Muscle layer of duodenum (tissue), 2 donors: ENCODE results near the gene TNFRSF19.
"Not testable (repeated sequence)": the region's sequence is repeated elsewhere in the genome, so short reads cannot be mapped to it uniquely, and the experiment has no call there.

Source experiments
- H3K27ac ChIP-seq: one replicate; pipeline ENCODE4 v1.7.0; 2013; ENCODE audit warnings: mild to moderate bottlenecking, low read length
- H3K27me3 ChIP-seq: one replicate; pipeline ENCODE4 v1.7.0; 2013; ENCODE audit warnings: low read depth, mild to moderate bottlenecking, control low read depth, low read length
- H3K36me3 ChIP-seq, 2 donors: one replicate each; pipeline ENCODE4 v1.7.0; 2013; ENCODE audit warnings: low read length in 2 of 2, control low read depth in 1 of 2, mild to moderate bottlenecking in 1 of 2; ENCODE audit not compliant: insufficient read depth in 2 of 2, control insufficient read depth in 1 of 2
- H3K4me1 ChIP-seq, 2 donors: one replicate each; pipeline ENCODE4 v1.7.0; 2013; ENCODE audit warnings: low read length in 2 of 2, mild to moderate bottlenecking in 2 of 2, control low read depth in 1 of 2, moderate library complexity in 1 of 2; ENCODE audit not compliant: insufficient read depth in 2 of 2, control insufficient read depth in 1 of 2
- H3K4me3 ChIP-seq, 2 donors: one replicate each; pipeline ENCODE4 v1.7.0; 2013; ENCODE audit warnings: low read length in 2 of 2, low read depth in 1 of 2, mild to moderate bottlenecking in 1 of 2
- H3K9me3 ChIP-seq, 2 donors: one replicate each; pipeline ENCODE4 v1.7.0; 2013; ENCODE audit warnings: low read length in 2 of 2, control low read depth in 1 of 2, mild to moderate bottlenecking in 1 of 2; ENCODE audit not compliant: control insufficient read depth in 1 of 2
- donor health status: healthy.

Gene TNFRSF19

DNA sequence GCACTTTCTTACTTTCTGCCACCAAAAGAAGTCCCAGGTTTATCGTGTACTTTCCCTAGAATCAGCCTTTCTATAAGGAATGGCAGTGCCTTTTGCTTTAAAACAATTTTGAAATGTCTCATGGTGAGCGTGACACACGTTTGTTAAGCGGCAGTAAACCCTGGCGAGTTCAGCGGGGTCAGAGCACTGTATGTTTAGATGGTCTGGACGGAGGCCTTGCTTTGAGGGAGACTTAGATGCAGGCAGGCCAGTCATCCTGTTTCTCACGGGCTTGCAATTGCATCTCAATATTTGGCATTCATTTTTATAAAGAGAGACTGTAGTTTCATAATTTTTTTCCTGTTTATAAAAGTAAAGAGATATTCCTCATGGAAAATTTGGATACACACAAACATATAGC, 96.4 kb downstream of the TNFRSF19 start:
- Histone ChIP-seq H3K4me1 (no peaks in the 10 kb centered on the region), H3K4me3 (no peak overlapping the region), H3K9me3 (no peaks in the 10 kb centered on the region), H3K27me3 (no peaks in the 10 kb centered on the region), H3K36me3 (no peaks in the 10 kb centered on the region), H3K27ac (no peak overlapping the region)

DNA sequence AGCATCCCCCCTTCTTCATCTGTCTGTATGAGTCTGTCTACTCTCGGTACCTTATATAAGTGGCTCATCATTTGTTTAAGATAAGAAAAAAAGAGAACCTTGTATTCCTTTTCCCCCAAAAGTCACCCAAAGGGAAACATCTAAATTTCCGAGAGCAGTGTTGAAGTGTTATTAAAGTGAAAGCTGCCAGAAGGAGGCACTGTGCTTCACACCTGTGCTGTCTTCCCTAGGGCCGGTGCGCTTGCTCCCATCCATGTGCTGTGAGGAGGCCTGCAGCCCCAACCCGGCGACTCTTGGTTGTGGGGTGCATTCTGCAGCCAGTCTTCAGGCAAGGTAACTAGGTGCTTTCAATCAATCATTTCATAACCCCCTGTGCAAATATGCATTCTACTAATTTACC, 97.5 kb downstream of the TNFRSF19 start:
- Histone ChIP-seq H3K4me3 (no peak overlapping the region), H3K27ac (no peak overlapping the region), H3K9me3 (no peaks in the 10 kb centered on the region), H3K27me3 (no peaks in the 10 kb centered on the region), H3K4me1 (peaks cover 0 to 6% of the 10 kb centered on the region in 2 donors), H3K36me3 (no peaks in the 10 kb centered on the region)

DNA sequence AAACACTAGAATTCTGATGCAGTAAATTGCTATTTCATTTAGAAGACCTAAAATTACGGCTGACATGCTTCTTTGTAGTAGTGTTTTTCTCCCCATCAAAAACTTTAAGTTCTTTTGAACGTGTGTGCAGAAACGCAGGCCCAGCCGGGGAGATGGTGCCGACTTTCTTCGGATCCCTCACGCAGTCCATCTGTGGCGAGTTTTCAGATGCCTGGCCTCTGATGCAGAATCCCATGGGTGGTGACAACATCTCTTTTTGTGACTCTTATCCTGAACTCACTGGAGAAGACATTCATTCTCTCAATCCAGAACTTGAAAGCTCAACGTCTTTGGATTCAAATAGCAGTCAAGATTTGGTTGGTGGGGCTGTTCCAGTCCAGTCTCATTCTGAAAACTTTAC, 98.3 kb downstream of the TNFRSF19 start:
- H3K36me3 ChIP-seq, result no peaks in the 10 kb centered on the region
- H3K27ac ChIP-seq, result no peak overlapping the region
- no peaks in the 10 kb centered on the region for H3K9me3 ChIP-seq
- no peak overlapping the region for H3K4me3 ChIP-seq
- H3K27me3 ChIP-seq, result no peaks in the 10 kb centered on the region
- peaks cover 0 to 10% of the 10 kb centered on the region in 2 donors for H3K4me1 ChIP-seq

DNA sequence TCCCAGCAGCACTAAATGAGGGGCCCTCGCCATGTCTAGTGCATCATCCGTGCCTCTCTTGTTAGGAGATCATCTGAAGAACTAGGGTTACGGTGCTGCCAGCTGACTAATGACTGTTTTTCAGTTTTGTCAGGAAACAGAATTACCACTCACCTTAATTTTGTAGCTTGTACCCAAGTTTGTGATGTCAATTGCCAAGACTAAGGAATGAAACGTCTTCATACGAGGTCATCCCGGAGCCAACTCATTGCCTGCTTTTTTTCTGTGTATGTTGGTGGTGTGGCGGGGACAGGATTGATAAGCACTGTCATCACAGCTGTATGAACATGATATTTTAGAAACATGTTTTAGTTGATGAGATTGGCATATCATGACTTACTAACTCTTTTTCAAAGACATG, 100.6 kb downstream of the TNFRSF19 start:
- H3K4me1 ChIP-seq, result peaks cover 0 to 13% of the 10 kb centered on the region in 2 donors
- H3K27me3 ChIP-seq, result no peaks in the 10 kb centered on the region
- H3K4me3 ChIP-seq, result no peak overlapping the region
- no peaks in the 10 kb centered on the region for H3K9me3 ChIP-seq
- H3K36me3 ChIP-seq, result no peaks in the 10 kb centered on the region
- H3K27ac ChIP-seq, result no peak overlapping the region

DNA sequence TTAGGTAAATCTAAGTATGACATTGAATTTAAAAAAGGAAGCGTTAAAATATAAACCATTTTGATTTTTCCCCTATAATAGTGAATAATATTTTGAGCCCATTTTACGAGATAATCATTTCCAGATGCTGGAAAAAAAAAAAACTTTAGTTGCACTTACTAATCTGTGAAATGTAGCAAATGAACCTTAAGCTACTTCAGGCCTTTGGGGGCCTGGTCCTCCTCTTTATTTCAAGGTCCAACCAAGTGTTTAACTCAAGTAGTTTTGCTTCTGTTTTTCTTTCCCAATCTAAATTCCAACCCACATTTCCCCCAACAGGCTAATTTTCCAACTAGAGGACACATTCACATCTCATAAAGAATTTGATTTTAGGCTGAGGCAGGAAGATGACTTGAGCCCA, 101.2 kb downstream of the TNFRSF19 start:
- Histone ChIP-seq H3K27me3 (no peaks in the 10 kb centered on the region), H3K36me3 (no peaks in the 10 kb centered on the region), H3K4me3 (no peak overlapping the region), H3K27ac (no peak overlapping the region), H3K9me3 (no peaks in the 10 kb centered on the region), H3K4me1 (peaks cover 0 to 13% of the 10 kb centered on the region in 2 donors)

DNA sequence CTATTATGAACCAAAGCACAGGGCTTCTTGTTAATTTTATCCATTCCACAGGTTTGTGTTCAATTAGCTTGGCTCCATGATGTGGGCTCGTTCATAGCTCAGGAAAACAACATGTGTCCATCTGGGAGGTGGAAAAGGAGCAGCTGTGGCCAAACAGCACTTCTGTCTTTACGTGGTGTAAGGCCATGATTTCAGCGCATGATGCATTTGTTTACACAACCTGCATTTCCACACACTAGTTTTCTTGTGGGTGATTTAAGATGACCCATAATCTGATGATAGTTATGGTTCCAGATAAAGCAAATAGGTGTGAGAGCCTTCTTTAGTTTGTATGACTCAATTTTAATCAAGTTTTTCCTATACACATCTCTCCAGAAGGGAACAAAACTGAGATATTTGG, 101.7 kb downstream of the TNFRSF19 start:
- Histone ChIP-seq H3K9me3 (no peaks in the 10 kb centered on the region), H3K4me1 (peaks cover 0 to 13% of the 10 kb centered on the region in 2 donors), H3K27me3 (no peaks in the 10 kb centered on the region), H3K4me3 (no peak overlapping the region), H3K27ac (no peak overlapping the region), H3K36me3 (no peaks in the 10 kb centered on the region)

DNA sequence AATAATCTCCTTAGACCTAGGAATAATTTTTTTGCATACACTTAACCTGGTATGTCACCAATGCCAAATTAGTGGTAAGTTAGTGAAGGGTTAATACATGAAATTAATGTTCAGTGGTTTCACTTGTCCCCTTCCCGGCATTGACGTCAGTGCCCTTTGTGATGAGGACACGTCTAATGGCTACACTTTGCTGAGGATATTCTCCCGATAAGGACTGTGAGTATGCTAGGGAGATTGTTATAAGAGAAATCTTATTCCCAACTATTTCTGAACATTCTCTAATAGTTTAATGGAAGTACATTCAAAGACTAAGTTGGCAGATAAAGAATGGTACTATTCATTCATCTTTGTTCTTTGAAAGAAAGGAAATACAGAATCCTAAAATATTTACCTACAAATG, 102.4 kb downstream of the TNFRSF19 start:
- peaks cover 0 to 13% of the 10 kb centered on the region in 2 donors for H3K4me1 ChIP-seq
- no peaks in the 10 kb centered on the region for H3K27me3 ChIP-seq
- no peaks in the 10 kb centered on the region for H3K36me3 ChIP-seq
- H3K4me3 ChIP-seq, result no peak overlapping the region
- no peaks in the 10 kb centered on the region for H3K9me3 ChIP-seq
- no peak overlapping the region for H3K27ac ChIP-seq

DNA sequence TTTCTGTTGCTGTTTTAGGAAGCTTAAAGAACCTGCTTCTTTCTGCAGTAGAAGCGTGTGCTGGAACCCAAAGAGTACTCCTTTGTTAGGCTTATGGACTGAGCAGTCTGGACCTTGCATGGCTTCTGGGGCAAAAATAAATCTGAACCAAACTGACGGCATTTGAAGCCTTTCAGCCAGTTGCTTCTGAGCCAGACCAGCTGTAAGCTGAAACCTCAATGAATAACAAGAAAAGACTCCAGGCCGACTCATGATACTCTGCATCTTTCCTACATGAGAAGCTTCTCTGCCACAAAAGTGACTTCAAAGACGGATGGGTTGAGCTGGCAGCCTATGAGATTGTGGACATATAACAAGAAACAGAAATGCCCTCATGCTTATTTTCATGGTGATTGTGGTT, 103.1 kb downstream of the TNFRSF19 start:
- H3K4me3 ChIP-seq, result no peak overlapping the region
- no peaks in the 10 kb centered on the region for H3K9me3 ChIP-seq
- peaks cover 0 to 13% of the 10 kb centered on the region in 2 donors for H3K4me1 ChIP-seq
- no peaks in the 10 kb centered on the region for H3K27me3 ChIP-seq
- no peaks in the 10 kb centered on the region for H3K36me3 ChIP-seq
- H3K27ac ChIP-seq, result no peak overlapping the region

DNA sequence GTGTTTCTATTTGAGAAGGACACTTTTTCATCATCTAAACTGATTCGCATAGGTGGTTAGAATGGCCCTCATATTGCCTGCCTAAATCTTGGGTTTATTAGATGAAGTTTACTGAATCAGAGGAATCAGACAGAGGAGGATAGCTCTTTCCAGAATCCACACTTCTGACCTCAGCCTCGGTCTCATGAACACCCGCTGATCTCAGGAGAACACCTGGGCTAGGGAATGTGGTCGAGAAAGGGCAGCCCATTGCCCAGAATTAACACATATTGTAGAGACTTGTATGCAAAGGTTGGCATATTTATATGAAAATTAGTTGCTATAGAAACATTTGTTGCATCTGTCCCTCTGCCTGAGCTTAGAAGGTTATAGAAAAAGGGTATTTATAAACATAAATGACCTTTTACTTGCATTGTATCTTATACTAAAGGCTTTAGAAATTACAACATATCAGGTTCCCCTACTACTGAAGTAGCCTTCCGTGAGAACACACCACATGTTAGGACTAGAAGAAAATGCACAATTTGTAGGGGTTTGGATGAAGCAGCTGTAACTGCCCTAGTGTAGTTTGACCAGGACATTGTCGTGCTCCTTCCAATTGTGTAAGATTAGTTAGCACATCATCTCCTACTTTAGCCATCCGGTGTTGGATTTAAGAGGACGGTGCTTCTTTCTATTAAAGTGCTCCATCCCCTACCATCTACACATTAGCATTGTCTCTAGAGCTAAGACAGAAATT, 103.8 kb downstream of the TNFRSF19 start:
- no peaks in the 10 kb centered on the region for H3K9me3 ChIP-seq
- H3K4me1 ChIP-seq, result peaks cover 0 to 13% of the 10 kb centered on the region in 2 donors
- no peaks in the 10 kb centered on the region for H3K27me3 ChIP-seq
- H3K36me3 ChIP-seq, result no peaks in the 10 kb centered on the region
- no peak overlapping the region for H3K4me3 ChIP-seq
- H3K27ac ChIP-seq, result no peak overlapping the region

DNA sequence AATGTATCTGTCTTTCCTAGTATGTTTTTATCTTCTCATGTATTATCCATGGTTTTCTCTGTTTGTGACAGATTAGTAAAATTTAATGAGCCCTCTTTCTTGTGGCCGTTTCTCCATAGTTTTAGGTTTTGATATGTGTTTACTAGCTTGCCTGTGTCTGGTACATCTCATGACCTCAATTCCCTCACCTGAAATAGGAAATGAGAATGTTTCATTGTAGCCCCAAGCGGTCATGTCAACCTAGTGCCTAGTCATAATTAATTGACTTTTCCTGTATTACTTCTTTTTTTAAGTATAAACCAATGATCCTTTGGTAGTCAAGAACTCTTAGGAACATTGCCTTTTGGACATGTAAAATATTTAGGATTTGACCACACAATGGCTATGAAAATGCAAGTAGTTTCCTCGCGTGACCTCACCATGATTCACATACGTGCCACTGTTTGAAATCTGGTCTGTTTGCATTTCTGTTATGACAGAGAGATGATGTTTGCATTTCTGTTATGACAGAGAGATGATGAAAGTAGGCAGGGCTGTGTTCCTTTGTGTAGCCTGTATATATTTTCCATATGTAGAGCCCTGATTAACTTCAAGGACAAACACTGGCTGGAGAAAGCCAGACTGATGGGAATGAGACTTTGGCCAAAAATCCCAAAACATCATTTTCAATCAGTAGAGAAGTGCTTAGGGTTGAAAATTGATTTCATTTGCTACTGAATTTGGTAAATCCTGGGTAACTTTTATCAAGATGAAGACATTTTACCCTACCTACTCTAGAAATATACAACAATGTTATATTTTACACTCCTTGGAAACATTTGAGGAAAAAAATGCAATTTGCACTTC, 104.8 kb downstream of the TNFRSF19 start:
- H3K9me3 ChIP-seq, result no peaks in the 10 kb centered on the region
- H3K36me3 ChIP-seq, result no peaks in the 10 kb centered on the region
- H3K4me3 ChIP-seq, result no peak overlapping the region
- no peaks in the 10 kb centered on the region for H3K27me3 ChIP-seq
- H3K4me1 ChIP-seq, result peaks cover 0 to 13% of the 10 kb centered on the region in 2 donors
- no peak overlapping the region for H3K27ac ChIP-seq

DNA sequence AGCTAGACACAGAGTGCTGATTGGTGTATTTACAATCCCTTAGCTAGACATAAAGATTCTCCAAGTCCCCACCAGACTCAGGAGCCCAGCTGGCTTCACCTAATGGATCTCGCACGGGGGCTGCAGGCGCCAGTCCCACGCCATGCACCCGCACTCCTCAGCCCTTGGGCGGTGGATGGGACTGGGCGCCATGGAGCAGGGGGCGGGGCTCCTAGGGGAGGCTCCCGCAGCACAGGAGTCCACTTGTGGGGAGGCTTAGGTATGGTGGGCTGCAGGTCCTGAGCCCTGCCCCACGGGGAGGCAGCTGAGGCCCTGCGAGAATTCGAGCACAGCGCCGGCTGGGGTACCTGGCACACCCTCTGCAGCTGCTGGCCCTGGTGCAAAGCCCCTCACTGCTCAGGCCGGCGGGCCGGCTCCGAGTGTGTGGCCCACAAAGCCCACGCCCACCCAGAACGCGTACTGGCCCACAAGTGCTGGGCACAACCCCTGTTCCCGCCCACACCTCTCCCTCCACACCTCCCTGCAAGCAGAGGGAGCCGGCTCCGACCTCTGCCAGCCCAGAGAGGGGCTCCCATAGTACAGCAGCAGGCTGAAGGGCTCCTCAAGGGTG, 107.6 kb downstream of the TNFRSF19 start:
- H3K4me3 ChIP-seq, H3K36me3 ChIP-seq, H3K9me3 ChIP-seq, H3K27ac ChIP-seq, H3K27me3 ChIP-seq, H3K4me1 ChIP-seq: not testable (repeated sequence)
